ENCODE measurements around the gene BTBD9.

Gene BTBD9

DNA sequence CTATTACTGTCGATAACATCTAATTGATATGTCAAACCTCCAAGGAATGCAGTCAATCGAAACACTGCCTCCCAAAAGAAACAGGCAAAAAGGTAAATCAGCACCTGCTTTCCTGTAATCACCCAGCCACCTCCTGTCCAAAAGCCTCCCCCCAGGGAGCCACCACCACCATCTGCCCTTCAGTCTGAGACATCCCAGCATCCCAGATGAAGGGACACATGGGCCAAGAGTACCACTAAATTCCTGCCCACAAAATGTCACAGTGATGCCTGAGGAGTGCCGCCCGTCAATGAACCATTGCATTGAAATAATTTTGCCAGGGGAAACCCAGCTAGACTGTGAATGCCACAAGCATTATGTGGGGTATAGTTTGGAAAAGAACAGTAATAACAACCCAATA lies 418.5 kb downstream of the BTBD9 start:
- H3K4me3 ChIP-seq (ENCODE audit: low read length) = no peak overlapping the region
- no peak for DNase-seq (ENCODE audit: low read depth)
- TF ChIP-seq, protein P1, sequence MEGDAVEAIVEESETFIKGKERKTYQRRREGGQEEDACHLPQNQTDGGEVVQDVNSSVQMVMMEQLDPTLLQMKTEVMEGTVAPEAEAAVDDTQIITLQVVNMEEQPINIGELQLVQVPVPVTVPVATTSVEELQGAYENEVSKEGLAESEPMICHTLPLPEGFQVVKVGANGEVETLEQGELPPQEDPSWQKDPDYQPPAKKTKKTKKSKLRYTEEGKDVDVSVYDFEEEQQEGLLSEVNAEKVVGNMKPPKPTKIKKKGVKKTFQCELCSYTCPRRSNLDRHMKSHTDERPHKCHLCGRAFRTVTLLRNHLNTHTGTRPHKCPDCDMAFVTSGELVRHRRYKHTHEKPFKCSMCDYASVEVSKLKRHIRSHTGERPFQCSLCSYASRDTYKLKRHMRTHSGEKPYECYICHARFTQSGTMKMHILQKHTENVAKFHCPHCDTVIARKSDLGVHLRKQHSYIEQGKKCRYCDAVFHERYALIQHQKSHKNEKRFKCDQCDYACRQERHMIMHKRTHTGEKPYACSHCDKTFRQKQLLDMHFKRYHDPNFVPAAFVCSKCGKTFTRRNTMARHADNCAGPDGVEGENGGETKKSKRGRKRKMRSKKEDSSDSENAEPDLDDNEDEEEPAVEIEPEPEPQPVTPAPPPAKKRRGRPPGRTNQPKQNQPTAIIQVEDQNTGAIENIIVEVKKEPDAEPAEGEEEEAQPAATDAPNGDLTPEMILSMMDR (conservative IDR thresholded peaks at IDR 0.05; ENCODE audit: low read depth, low read length) = no peak

DNA sequence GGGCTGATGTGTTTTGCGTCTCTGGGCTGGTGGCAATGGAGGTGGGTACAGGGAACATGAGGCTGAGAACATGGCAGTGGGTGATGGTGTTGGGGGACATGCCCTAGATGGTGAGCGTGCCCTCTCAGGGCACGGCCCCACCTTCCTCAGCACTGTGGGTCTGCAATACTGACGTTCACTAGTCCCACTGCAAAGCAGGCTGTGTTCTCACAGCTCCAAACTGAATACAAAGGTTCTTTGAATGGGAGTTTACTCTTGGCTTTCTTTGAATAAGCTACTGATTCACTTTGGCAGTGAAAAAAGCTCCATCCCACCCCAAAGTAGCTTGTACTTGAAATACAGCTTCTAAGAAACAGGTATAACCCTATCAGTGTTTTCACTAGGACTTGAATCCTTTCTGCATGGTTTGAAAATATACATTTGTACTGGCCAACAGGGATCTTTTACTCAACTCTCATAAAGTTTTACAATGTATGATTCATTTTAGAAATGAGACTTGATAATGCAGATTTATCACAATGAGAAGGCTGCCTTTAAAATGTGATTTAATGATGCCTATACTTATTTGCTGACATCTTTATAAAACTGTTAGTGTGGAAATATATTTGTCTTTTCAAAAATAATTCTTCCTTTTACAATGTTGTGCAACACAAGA lies 419.5 kb downstream of the BTBD9 start:
- no peak for DNase-seq (ENCODE audit: low read depth)
- TF ChIP-seq, protein P1 (conservative IDR thresholded peaks at IDR 0.05; ENCODE audit: low read depth, low read length) = no peak
- H3K4me3 ChIP-seq (ENCODE audit: low read length) = no peak overlapping the region

DNA sequence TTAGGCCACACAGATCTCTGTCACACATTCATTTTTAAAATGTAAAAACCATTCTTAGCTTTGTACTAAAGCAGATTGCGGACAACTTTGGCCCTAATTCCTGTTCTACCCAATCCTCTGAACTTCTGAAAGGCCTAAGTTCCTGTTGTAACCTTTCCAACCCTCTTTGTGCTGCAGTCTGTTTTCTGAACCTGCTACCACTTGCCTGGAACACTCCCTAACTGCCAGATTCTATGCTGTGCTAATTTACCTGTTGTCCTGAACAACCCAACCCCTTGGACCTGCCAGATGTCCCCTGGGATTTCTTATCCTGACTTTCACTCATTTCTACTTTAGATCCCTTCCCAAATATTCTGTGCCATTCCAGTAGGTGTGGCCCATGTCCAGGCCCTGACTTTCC lies 421.5 kb downstream of the BTBD9 start:
- no peak for DNase-seq (ENCODE audit: low read depth)
- TF ChIP-seq, protein P1 (conservative IDR thresholded peaks at IDR 0.05; ENCODE audit: low read depth, low read length) = no peak

DNA sequence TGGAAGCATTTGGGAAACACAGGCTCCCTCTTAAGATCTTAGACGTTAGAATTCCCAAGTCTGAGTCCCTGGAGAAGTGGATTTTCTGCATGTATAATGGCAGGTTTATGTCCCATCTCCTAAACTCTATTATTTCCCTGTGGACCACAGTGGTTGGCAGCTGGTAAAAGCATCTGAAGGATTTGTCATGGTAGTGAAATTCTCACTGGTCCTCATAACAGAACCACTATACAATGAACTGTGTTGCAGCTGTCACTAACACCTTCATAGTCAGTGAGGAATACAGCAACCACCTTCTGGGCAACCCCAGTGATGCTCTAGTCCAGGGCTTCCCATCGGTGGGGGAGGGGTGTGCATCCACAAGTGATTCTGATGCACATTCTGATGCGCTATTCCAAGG lies 423.3 kb downstream of the BTBD9 start:
- TF ChIP-seq, protein P1 (conservative IDR thresholded peaks at IDR 0.05; ENCODE audit: low read depth, low read length) = no peak
- no peak overlapping the region for H3K4me3 ChIP-seq (ENCODE audit: low read length)
- DNase-seq (ENCODE audit: low read depth) = no peak

More for the DNA sequence above, 421.5 kb downstream of the BTBD9 start:
- H3K4me3 ChIP-seq (ENCODE audit: low read length) = no peak overlapping the region

DNA sequence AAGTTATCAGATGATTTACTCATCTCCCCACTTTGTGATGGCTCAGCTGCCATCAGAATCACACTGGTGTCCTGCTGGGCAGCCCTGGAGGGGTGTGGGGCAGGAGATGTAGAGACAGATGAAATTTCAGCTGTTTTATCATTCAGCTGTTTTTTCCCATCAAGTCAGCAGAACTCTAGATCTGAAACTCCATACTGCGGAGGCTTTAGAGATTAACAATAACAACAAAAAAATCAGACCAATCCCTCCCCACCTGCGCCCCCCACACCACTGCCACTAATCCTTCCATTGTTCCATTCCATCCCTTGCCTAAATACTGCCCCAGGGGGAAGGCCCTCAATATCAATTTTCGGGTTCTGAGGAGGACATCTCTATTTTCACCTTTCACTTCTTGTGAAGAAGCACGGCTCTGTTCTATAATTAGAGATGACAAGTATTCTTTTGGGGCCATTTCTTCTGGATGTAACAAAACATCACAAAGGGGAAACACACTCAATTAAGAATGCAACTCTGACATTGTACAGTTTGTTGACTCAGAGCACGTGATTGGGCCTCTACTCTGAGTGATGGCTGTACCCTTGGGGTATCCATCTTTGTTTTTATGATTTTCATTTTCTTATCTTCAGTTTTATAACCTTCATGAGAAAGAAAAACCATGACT lies 423.9 kb downstream of the BTBD9 start:
- TF ChIP-seq, protein P1 (conservative IDR thresholded peaks at IDR 0.05; ENCODE audit: low read depth, low read length) = no peak
- no peak overlapping the region for H3K4me3 ChIP-seq (ENCODE audit: low read length)
- no peak for DNase-seq (ENCODE audit: low read depth)

DNA sequence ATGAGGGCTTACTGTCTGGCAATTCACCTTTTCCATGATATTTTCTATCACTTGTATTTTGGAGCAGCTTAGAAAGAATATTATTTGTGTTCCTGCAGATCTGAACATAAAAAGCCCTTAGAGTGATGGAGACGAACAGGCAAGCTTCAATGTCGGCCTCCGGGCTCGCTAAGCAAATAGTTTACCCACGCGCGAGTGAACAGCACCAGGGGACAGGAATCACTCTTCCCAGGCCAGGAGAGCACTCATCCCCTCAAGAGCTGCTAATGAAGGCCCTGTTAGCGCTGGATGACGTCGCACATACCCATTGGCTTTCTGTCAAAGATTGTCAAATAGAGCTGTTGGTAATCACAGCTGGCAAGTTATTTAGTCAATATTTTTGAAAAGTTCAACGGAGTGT lies 424.5 kb downstream of the BTBD9 start:
- DNase-seq (ENCODE audit: low read depth) = no peak
- no peak overlapping the region for H3K4me3 ChIP-seq (ENCODE audit: low read length)
- TF ChIP-seq, protein P1 (conservative IDR thresholded peaks at IDR 0.05; ENCODE audit: low read depth, low read length) = no peak

DNA sequence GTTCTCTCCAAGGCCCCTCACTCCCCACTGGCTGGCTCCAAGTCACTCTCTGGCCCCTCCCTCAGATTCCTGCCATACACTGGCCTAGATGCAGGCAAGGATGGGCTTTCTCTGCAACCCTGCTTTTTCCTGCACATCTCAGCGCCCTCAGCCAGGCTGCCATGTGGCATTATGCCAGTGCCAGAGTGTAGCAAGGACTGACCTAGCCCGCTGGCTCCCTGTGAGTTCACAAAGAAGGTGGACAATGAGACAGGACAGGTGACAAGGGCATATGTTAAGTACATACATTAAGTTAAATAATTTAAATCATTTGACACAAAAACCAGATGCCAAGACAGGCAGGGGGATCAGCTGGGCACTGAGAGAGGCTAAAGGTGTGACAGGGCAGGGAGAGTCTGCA lies 425.6 kb downstream of the BTBD9 start:
- no peak overlapping the region for H3K4me3 ChIP-seq (ENCODE audit: low read length)
- TF ChIP-seq, protein P1 (conservative IDR thresholded peaks at IDR 0.05; ENCODE audit: low read depth, low read length) = no peak
- DNase-seq (ENCODE audit: low read depth) = no peak

Measured in retinal pigment epithelial cell (primary cell).